CD4-positive, alpha-beta T cell treated with Interferon gamma for 1 hour (primary cell): Measurements from ENCODE around the gene FAM117A.
"Not testable (repeated sequence)": the region's sequence is repeated elsewhere in the genome, so short reads cannot be mapped to it uniquely, and the experiment has no call there.

ENCODE experiments used
- DNase-seq: peaks from one replicate; pipeline ENCODE4 v3.0.0-alpha.2; 2020

The FAM117A gene

GRCh38 chr17:49739641-49740271, 24.2 kb downstream of the FAM117A start:
- DNase-seq, result peak; percentile 97

- DNase-seq, result no peak
Observed at GRCh38 chr17:49738456-49739163, 25.3 kb downstream of the FAM117A start.

DNA sequence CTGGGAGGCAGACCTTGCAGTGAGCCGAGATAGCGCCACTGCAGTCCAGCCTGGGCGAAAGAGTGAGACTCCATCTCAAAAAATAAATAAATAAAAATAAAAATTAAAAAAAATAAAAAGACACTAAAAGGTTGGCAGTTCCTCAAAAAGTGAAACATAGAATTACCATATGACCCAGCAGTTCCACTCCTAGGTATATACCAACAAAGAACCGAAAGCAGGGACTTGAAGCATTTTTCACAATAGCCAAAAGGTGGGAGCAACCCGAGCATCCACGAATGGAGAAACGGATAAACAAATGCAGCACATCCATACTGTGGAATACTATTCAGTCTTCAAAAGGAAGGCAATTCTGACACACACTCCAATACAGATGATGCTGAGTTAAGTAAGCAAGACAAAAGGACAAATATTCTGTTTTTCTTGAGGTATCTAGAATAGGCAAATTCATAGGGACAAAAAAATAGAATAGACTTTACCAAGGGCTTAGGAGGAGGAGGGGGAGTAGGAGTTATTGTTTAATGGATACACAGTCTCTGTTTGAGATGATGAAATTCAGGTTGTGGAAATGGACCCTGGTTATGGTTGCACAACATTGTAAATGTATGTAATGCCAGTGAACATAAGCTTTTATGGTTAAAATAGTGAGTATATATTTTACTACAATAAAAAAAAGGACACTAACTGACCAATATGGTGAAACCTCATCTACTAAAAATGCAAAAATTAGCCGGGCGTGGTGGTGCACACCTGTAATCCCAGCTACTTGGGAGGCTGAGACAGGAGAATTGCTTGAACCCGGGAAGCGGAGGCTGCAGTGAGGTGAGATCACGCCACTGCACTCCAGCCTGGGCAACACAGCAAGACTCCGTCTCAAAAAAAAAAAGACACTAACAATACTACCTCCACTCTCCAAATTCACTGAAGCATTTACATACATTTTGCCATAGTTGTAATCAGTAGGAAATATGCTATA, 29.1 kb downstream of the FAM117A start:
- no peak for DNase-seq

DNA sequence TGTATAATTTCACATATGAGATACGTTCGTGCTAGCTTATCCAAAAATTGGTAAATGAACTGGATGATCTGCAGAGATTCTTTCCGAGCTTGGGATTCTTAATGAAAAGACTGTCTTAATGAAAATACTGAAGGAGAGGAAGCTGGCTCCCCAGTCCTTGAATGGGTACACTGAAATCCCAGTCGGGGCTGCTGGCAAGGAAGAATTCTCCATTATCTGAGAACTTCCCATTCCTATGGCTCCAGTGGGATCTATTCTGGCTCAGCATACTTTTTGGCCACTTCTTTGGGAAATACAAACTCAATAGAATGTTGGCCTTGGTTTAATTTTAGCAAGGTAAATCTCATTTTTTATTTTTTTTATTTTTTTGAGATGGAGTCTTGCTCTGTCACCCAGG, 32.5 kb downstream of the FAM117A start:
- DNase-seq, result no peak

DNA sequence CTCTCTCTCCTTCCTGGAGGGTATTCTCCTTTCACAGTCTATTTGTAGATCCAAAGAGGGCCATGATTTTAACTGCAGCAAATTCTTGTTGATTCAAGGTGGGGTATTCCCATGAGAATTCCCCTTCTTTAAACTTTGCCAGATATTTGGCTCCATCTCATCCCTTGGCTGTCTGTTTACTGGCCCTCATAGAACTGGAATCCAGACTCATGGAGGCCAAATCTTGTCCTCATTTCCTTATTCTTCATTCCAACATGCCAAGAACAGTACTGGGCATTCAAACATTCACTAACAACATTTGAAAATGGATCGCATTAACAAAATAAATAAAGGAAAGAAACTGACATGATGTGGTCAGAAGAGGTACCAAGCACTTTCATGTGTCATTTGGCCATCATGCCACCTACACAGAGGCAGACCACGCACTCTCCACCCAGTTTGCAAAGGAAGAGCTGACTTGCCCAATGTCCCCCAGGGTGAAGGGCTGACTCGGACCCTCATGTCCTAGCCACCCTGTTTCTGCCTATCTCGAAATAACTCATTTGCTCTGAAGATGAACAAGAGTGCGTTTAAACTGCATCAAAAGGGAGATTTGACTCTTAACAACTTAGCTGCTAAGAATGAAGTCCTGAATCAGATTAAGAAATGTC, 33.0 kb downstream of the FAM117A start:
- DNase-seq, result no peak

DNA sequence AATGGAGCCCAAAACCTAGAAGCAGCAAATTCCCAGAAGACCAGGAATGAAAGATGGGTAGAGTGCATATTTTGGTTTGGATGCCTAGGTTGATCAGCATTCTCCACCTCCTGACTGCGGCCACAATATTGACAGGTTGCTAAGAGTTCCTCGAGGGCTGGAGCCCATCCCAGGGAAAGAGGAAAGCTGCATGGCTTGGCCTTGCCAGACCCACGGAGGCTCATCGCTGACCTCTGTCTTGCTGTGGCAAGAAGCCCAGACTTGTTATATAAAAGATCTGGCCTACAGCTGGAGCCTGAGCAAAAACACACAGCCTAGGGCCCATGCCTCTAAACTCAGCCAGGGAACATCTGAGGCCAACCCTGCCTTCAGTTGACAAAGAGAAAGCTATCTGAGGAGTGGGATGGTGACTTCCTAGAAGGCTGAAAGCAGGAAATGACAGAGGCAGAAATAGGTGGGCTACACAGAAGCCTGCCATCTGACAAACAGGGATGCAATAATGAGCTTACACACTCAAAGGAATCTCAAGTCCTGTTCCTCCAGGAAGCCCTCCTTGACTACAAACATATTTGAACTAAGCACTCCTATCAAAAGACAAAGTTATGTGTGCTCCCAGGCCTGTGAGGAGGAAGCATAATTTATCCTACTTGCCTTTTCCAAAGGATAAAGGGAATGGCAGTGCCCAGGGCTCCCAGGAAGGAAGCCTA, 33.7 kb downstream of the FAM117A start:
- no peak for DNase-seq

GRCh38 chr17:49729069-49729468, 34.9 kb downstream of the FAM117A start:
- no peak for DNase-seq

- no peak for DNase-seq
Observed at GRCh38 chr17:49728425-49728824, 35.5 kb downstream of the FAM117A start.

- no peak for DNase-seq
Observed at GRCh38 chr17:49727380-49727779, 36.6 kb downstream of the FAM117A start.

GRCh38 chr17:49725452-49726130, 38.3 kb downstream of the FAM117A start:
- no peak for DNase-seq

DNA sequence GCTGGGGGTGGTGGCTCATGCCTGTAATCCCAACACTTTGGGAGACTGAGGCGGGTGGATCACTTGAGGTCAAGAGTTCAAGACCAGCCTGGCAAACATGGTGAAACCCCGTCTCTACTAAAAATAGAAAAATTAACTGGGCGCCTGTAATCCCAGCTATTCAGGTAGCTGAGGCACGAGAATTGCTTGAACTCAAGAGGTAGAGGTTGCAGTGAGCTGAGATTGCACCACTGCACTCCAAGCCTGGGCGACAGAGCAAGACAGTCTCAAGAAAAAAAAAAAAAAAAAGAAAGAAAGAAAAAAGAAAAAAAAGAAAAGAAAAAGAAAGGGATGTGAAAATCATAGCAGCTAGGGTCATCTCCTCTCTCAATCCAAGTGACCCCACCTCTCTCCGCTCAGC, 39.4 kb downstream of the FAM117A start:
- not testable (repeated sequence) for DNase-seq

- DNase-seq, result no peak
Observed at GRCh38 chr17:49723423-49723822, 40.5 kb downstream of the FAM117A start.

GRCh38 chr17:49722066-49722465, 41.9 kb downstream of the FAM117A start:
- DNase-seq, result no peak

DNA sequence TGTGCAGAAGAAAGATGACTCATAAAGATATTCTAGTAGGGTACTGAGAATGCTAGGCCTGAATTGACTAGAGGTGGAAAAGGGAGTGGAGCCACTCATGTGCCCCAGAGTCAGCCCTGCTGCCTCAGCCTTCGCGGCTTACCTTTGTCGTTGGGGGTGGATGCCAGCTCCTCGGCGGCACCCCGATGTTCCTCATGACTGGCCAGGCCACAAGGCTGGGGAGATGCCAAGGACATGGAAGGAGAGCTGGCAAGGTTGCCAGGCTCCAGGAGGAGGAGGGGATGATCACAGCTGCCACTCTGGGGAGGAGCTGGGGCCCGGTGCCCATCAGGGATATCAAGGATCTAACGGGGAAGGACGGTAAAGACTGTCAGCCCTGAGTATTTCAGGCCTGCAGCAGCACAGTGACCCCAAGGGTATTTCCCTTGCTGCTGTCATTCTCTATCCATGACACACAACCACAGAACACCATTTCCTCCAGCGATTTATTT, 46.5 kb downstream of the FAM117A start:
- no peak for DNase-seq

GRCh38 chr17:49716668-49717364, 47.1 kb downstream of the FAM117A start:
- no peak for DNase-seq

DNA sequence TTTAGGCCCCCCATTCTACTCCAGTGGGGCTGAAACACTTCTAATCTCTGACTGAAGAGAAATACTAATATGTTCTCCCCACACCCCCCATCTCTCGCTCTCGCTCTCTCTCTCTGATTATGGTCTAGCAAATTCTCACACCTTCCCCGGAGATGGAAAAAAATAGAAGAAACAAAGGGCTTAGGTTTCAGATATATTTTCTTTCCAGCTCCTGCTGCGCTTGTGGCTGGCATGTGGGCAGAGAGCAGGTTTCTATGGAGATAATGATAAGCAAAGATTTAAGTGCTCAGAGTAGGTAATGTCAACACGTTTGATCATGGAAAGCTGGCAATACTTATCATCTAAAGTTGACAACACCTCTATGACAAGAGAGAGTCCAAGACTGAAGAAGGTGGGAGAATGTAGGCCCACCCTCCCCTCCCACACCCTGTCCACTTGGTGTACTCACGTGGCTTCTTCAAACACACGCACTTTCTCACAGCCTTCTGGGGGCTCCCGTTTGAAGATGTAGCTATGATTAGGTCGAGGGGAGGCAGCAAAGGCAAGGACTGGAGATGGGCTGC, 48.1 kb downstream of the FAM117A start:
- DNase-seq, result peak; percentile 63

GRCh38 chr17:49715216-49715615, 48.7 kb downstream of the FAM117A start:
- peak; percentile 35 for DNase-seq

- no peak for DNase-seq
Observed at GRCh38 chr17:49708515-49709183, 55.3 kb downstream of the FAM117A start.

GRCh38 chr17:49707608-49708514, 56.1 kb downstream of the FAM117A start, which contains the start of gene SLC35B1:
Gene SLC35B1, minus strand, starts transcription at chr17:49707964. Its CDS starts 131 bp downstream, at chr17:49707833.
- DNase-seq, result peak; percentile 98
